SHP77 (cell line): Measurements from ENCODE around the gene MLNR.
A peak's percentile ranks its signal among the peaks of the same experiment; 100 is the strongest.

Experiments
- DNase-seq, 2 experiments: peaks; one replicate each; lab custom pipeline; 2025; lab: John Stamatoyannopoulos, UW

MLNR gene

DNA sequence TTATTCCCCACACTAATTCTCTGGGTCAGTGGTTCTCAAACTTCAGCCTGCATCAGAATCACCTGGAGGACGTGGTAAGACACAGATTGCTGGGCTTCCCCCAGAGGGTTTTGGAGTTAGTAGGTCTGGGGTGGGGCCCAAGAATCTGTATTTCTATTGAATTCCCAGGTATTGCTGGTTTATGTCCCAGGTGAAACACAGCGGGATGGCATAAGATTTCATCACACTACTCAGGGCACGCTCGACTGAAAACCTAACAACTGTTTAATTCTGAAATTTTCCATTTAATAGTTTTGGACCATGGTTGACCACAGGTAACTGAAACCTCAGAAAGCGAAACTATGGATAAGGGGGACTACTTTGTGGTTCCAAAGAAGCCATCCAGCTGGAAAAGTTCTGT, 6.5 kb downstream of the MLNR start:
- no peak for DNase-seq

DNA sequence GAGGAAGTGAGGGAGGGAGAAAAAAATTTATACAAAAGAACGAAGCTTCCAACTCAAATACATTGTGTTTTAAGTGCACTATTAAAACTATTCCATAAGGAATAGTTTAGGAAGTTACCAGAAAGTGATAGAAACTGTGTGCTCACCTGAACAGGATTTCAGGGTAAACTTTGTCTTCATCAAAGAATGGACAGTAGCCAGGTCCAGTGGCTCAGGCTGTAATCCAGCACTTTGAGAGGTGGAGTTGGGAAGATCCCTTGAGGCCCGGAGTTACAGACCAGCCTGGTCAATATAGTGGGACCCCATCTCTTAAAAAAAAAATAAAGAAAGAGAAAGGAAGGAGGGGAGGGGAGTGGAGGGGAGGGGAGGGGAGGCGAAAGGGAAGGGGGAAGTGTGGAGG, 14.6 kb downstream of the MLNR start:
- no peak for DNase-seq

DNA sequence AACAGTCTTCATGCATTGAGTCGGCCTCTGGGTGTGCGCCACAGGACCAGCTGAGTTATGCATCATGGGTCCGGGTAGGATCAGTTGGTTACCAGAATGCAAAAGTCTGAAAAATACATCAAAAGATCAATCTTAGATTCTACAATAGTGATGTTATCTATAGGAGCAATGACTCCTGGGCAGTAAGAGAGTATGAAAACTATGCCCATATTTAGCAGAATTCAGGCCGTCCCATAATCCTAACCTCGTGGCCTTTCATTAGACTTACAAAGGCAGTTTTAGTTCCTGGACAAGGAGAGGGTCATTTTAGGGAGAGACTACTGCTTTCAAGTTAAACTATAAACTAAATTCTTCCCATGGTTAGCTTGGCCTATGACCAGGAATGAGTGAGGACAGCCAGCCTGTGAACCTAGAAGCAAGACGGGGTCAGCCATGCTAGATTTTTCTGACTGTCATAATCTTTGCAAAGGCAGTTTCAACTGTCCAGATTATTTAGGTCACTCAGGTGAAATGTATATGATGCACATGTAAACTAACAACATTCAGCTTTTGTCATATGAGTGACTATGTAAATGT, 15.8 kb downstream of the MLNR start:
- no peak for DNase-seq

DNA sequence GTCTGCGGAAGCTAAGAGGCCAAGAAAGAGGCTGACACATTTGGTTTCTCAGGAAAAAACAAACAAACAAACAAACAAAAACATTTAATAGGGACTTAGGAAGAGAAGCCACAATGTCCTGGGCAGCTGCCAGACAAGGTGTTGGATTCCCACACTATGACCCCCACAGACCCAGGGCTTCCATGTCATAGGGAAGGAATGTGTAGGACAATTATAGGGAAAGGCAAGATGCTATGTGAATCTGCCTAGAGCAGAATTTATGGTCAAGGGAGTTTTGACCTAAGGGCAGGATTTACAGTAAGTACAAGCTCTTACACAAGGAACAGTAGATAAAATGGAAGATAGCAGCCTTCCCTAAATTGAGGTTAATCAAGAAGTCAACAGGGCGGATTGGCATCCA, 18.5 kb downstream of the MLNR start:
- DNase-seq = no peak

DNA sequence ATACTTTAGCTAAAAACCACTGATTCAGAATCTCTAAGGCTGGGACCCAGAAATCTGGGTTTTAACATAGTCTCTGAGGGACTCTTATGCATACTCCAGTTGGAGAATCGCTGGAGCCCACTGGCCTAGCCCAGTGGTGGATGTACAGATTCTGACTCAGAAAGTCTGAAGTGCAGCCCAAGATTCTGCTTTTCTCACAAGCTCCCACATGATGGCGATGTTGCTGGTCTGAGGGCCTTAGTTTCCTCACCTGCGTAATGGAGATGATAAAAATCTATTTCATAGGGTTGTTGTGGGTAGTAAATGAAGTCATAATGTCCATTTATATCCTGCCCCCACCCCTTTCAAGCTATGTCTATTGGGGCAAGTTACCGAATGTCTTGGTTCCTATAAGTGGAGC, 19.9 kb downstream of the MLNR start:
- DNase-seq = peak in 1 of 2 experiments; percentile 14

- DNase-seq = no peak
Measured at GRCh38 chr13:49241296-49241695, 21.2 kb downstream of the MLNR start.

DNA sequence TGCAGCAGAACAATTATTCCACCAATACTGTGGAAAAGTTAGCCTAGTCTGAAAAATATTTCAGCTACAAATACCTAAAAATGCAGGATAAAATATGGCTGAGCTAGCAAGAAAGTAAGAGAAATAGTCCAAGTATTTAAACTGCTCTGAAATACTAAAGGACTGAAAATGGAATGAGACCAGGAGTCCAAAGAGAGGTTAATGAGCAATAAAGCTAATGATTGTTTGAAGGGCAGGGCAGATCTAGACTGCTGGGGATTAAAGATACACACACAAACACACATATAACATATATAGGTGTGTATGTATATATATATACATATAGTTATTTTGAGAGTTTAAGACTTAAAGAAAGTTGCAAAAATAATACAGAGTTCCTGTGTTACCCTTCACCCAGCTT, 25.0 kb downstream of the MLNR start:
- no peak for DNase-seq

- no peak for DNase-seq
Measured at GRCh38 chr13:49246850-49247642, 26.9 kb downstream of the MLNR start.

DNA sequence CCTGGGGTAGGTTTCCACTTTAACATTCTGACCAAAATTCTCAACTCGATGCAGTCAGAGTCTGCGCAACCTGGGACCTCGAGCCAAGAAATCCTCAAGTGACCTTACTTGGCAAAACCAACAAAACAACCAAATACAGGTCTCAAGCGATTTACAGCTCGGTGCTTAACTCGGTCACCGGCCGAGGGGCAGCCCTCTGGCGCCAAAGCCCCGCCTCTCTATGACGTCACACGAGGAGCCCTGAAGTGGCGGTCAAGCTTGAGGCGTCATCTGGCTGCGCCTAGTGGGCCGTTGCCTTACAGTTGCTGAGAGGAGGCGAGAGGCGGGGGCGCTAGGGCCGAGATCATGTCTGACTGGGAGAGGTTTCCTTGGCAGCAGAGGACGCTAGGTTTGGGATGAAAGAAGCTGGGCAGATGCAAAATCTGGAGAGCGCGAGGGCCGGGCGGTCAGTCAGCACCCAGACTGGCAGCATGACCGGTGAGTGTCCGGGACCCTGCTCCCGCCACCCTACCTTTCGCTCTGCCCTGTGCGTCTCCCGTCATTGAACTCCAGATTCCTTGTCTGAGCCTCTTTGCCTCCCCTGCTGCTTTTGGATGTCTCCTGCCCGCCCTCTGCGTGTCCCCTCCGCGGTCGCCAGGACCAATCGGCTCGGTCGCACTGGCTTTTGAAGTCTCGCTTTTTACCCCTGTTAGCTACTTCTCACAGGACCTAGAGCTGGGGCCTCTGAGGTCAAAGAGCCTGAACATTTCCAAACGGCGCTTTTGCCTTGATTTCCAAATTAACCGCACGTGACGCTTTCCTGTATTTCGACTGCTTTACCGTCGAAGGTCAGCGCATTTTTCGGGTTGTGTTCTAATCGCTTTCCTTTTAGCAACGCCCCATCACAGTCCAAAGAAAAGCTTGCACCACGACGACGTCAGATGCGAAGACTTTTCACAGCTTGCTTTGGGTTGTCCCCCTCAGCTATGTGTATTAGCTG, 27.8 kb downstream of the MLNR start, which contains the start of gene CDADC1:
CDADC1 (plus strand) TSS at position 283 of the 979 bp plus-strand sequence; CDS start at position 396, 113 bp downstream.
- DNase-seq = peak; percentile 74 to 91

GRCh38 chr13:49248622-49249002, 28.5 kb downstream of the MLNR start:
- DNase-seq = no peak

DNA sequence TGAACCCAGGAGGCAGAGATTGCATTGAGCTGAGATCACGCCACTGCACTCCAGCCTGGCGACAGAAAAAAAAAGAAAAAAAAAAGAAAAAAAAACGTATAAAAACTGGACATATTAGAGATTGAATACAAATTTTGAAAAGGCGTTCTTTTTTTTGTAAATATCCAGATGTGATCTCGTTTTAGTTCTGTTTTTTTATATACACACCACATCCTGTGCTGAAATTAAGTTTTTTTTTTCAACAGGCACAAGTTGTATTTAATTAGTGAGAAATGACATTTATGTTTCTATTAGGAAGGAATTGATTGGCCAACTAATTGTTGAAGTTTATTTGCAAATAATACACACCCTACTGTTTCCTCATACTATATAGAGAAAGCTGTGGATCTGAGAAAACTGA, 31.2 kb downstream of the MLNR start:
- DNase-seq = no peak

- DNase-seq = no peak
Measured at GRCh38 chr13:49253310-49253709, 33.2 kb downstream of the MLNR start.

GRCh38 chr13:49254007-49254406, 33.9 kb downstream of the MLNR start:
- DNase-seq = no peak

GRCh38 chr13:49256841-49257240, 36.7 kb downstream of the MLNR start:
- DNase-seq = no peak

- no peak for DNase-seq
Measured at GRCh38 chr13:49258089-49258796, 38.1 kb downstream of the MLNR start.

DNA sequence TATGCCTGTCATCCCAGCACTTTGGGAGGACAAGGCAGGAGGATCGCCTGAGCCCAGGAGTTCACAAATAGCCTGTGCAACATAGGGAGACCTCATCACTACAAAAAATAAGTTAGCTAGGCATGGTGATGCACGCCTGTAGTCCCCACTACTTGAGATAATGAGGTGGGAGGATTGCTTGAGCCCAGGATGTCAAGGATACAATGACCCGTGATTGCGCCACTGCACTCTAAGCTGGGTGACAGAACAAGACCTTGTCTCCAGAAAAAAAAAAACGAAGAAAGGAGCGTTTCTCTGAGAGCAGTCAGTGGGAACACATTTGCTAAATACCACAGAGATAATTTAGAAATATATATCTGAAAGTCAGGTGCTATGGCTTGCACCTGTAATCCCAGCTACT, 39.4 kb downstream of the MLNR start:
- no peak for DNase-seq

GRCh38 chr13:49262634-49263033, 42.5 kb downstream of the MLNR start:
- DNase-seq = no peak

GRCh38 chr13:49265822-49266221, 45.7 kb downstream of the MLNR start:
- DNase-seq = no peak

DNA sequence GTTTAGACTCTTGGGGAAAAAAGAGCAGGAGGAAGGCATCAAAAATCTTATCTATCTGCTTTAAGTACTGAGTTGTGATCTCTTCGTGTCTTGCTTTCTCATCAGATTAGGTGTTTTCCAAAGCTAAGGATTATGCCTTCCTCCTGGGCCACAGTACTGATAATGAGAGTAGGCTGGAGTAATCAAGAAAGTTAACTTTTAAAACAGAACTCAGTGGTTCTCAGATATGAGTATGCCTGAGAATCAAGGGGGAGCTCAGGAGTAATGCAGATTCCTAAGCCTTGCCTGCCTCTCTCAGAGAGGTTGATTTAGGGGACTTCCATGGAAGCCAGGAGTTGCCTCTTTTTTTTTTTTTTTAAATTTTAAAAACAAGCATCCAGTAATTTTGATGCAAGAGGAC, 51.1 kb downstream of the MLNR start:
- DNase-seq = no peak
